ENCODE data around the gene KRT9. TPM values are rescaled to one million over a fixed set of nuclear protein-coding genes. Genes with fewer than 3 reads are reported as not detected.

The KRT9 gene
- total and polyA plus RNA-seq, 4 donors, result not detected

- DNase-seq (no peak), ATAC-seq (ENCODE audit: insufficient read depth, low FRiP score) (no peak)
- Histone ChIP-seq H3K4me1 (ENCODE audit: control insufficient read depth in 5 of 5, insufficient read depth in 5 of 5, low read length in 5 of 5) (peaks cover 0 to 1% (median 0%) of the 10 kb centered on the region in 5 donors), H3K36me3 (ENCODE audit: control insufficient read depth in 4 of 4, insufficient read depth in 4 of 4, low read length in 4 of 4) (no peaks in the 10 kb centered on the region), H3K27me3 (ENCODE audit: control insufficient read depth in 3 of 3, insufficient read depth in 3 of 3, low read length in 2 of 3) (no peaks in the 10 kb centered on the region), H3K9ac (ENCODE audit: insufficient read depth in 1 of 2, low read length in 2 of 2) (no peak overlapping the region), H3K9me3 (ENCODE audit: control insufficient read depth in 4 of 4, insufficient read depth in 3 of 4, low read length in 3 of 4) (no peaks in the 10 kb centered on the region), H3K4me3 (no peak overlapping the region), H3K27ac (ENCODE audit: low read depth in 1 of 2, low read length in 1 of 2) (no peak overlapping the region)
- WGBS, 2 donors, result 65 to 67% methylated on average over 3 of the region's 3 CpGs
- TF ChIP-seq CTCF (IDR thresholded peaks at IDR 0.05; ENCODE audit: control extremely low read depth, extremely low read depth), result no peak
These were observed 17.4 kb upstream of the KRT9 start for GRCh38 chr17:41589301-41589700.

GRCh38 chr17:41588126-41588810 lies 16.4 kb upstream of the KRT9 start:
- Histone ChIP-seq H3K9ac (ENCODE audit: insufficient read depth in 1 of 2, low read length in 2 of 2) (no peak overlapping the region), H3K36me3 (ENCODE audit: control insufficient read depth in 4 of 4, insufficient read depth in 4 of 4, low read length in 4 of 4) (no peaks in the 10 kb centered on the region), H3K4me3 (no peak overlapping the region), H3K27ac (ENCODE audit: low read depth in 1 of 2, low read length in 1 of 2) (no peak overlapping the region), H3K9me3 (ENCODE audit: control insufficient read depth in 4 of 4, insufficient read depth in 3 of 4, low read length in 3 of 4) (no peaks in the 10 kb centered on the region), H3K4me1 (ENCODE audit: control insufficient read depth in 5 of 5, insufficient read depth in 5 of 5, low read length in 5 of 5) (peaks cover 0 to 1% (median 0%) of the 10 kb centered on the region in 5 donors), H3K27me3 (ENCODE audit: control insufficient read depth in 3 of 3, insufficient read depth in 3 of 3, low read length in 2 of 3) (no peaks in the 10 kb centered on the region)
- ATAC-seq (ENCODE audit: insufficient read depth, low FRiP score), result no peak
- 72 to 80% methylated on average over 6 to 8 of the region's 8 CpGs for WGBS, 2 donors
- TF ChIP-seq CTCF (IDR thresholded peaks at IDR 0.05; ENCODE audit: control extremely low read depth, extremely low read depth), result no peak
- no peak for DNase-seq

GRCh38 chr17:41586863-41587495 lies 15.1 kb upstream of the KRT9 start, which contains the start of gene KRT14:
TSS of gene KRT14 (minus strand) at chr17:41586895. CDS start at chr17:41586834, 61 bp downstream.
- Histone ChIP-seq H3K9me3 (ENCODE audit: control insufficient read depth in 4 of 4, insufficient read depth in 3 of 4, low read length in 3 of 4) (no peaks in the 10 kb centered on the region), H3K27me3 (ENCODE audit: control insufficient read depth in 3 of 3, insufficient read depth in 3 of 3, low read length in 2 of 3) (no peaks in the 10 kb centered on the region), H3K4me1 (ENCODE audit: control insufficient read depth in 5 of 5, insufficient read depth in 5 of 5, low read length in 5 of 5) (peaks cover 0 to 1% (median 0%) of the 10 kb centered on the region in 5 donors), H3K36me3 (ENCODE audit: control insufficient read depth in 4 of 4, insufficient read depth in 4 of 4, low read length in 4 of 4) (no peaks in the 10 kb centered on the region), H3K9ac (ENCODE audit: insufficient read depth in 1 of 2, low read length in 2 of 2) (no peak within 1 kb of the TSS), H3K27ac (ENCODE audit: low read depth in 1 of 2, low read length in 1 of 2) (no peak within 1 kb of the TSS), H3K4me3 (no peak within 1 kb of the TSS)
- no peak for ATAC-seq (ENCODE audit: insufficient read depth, low FRiP score)
- WGBS, 2 donors, result 75 to 89% methylated on average over 15 of the region's 15 CpGs
- TF ChIP-seq CTCF (IDR thresholded peaks at IDR 0.05; ENCODE audit: control extremely low read depth, extremely low read depth), result no peak
- no peak for DNase-seq
